ENCODE results near the gene GRID1.

Gene GRID1

DNA sequence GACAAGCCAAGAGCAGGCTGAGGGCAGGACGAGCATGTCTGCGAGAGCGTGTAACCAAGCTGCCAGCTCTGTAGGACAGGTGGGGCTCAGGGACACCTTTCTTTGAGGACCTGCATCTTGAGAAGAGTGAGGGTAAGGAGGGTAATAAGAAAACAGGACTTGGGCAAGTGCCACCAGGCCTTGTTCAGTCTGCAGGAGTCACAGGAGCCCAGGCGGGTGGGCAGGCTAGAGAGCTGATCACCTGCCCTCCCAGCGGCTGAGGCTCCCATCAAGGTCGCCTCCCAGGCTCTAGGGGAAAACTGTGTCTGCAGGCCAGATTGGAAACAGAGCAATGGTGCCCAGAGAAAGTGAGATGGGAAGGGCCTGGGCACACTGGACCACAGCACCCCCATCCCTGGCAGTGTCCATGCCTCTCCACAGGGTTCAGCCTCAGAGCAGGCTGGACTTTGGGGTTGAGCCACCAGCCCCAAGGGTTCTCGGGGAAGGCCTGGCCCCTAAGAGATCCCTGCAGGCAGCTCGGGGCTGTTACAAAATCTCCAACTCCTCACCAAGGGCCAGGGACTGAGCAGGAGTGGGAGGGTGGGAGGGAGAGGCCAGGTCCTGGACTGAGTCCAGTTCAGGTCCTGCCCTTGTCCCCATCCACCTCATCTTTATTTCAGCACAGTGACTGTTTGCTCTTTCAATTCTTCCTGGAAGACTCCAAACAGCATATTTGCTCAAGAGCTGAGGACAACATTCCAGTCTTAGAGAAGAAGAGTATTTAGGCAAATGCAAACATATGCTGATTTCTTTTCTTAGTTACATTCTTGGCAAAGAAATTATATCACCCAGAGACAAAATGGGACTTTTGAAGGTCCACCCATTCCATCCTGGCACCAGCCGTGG is 161.9 kb downstream of the GRID1 start:
- no peak for DNase-seq
- Histone ChIP-seq H4K91ac (ENCODE audit: low read length) (no peak overlapping the region), H3K9me3 (ENCODE audit: control insufficient read depth, low read length) (no peaks in the 10 kb centered on the region), H3K4me3 (ENCODE audit: insufficient read depth in 1 of 2, low read depth in 1 of 2, low read length in 2 of 2) (no peak overlapping the region), H3K4me2 (ENCODE audit: low read length, poor library complexity, severe bottlenecking) (no peak overlapping the region), H3K4ac (ENCODE audit: low read depth in 1 of 2, low read length in 2 of 2) (no peak overlapping the region), H2BK15ac (ENCODE audit: low read depth, poor library complexity, severe bottlenecking) (no peak overlapping the region), H2AFZ (ENCODE audit: low read depth, low read length) (no peak overlapping the region), H3K9ac (ENCODE audit: low read length) (no peak overlapping the region), H2BK5ac (ENCODE audit: low read depth, low read length, poor library complexity, severe bottlenecking) (no peak overlapping the region), H3K23ac (ENCODE audit: low read length in 2 of 2) (no peak overlapping the region), H3K27ac (ENCODE audit: low read length, poor library complexity, severe bottlenecking) (no peak overlapping the region), H2BK120ac (ENCODE audit: low read depth, low read length) (no peak overlapping the region), H4K8ac (ENCODE audit: low read length) (no peak overlapping the region), H3K36me3 (ENCODE audit: control insufficient read depth in 1 of 2, insufficient read depth in 2 of 2, low read depth in 1 of 2, low read length in 2 of 2) (no peaks in the 10 kb centered on the region), H3K14ac (ENCODE audit: low read length in 2 of 2) (no peak overlapping the region), H3K27me3 (ENCODE audit: control insufficient read depth in 1 of 2, insufficient read depth in 1 of 2, low read length in 2 of 2) (no peaks in the 10 kb centered on the region), H3K18ac (ENCODE audit: low read depth in 1 of 2, low read length in 2 of 2) (no peak overlapping the region), H3K79me1 (replicated peaks; ENCODE audit: low read length, poor library complexity, severe bottlenecking) (no peaks in the 10 kb centered on the region), H2AK5ac (ENCODE audit: low read length, severe bottlenecking) (no peak overlapping the region), H2BK12ac (ENCODE audit: low read length in 2 of 2) (no peak overlapping the region), H3K4me1 (ENCODE audit: control insufficient read depth, insufficient read depth, low read depth, low read length) (no peaks in the 10 kb centered on the region)
- 76% methylated on average over 7 of the region's 9 CpGs for WGBS

- Histone ChIP-seq H3K4me1 (ENCODE audit: control insufficient read depth, insufficient read depth, low read depth, low read length) (no peaks in the 10 kb centered on the region), H4K8ac (ENCODE audit: low read length) (no peak overlapping the region), H3K9ac (ENCODE audit: low read length) (no peak overlapping the region), H3K27me3 (ENCODE audit: control insufficient read depth in 1 of 2, insufficient read depth in 1 of 2, low read length in 2 of 2) (no peaks in the 10 kb centered on the region), H3K18ac (ENCODE audit: low read depth in 1 of 2, low read length in 2 of 2) (no peak overlapping the region), H3K27ac (ENCODE audit: low read length, poor library complexity, severe bottlenecking) (no peak overlapping the region), H4K91ac (ENCODE audit: low read length) (no peak overlapping the region), H3K14ac (ENCODE audit: low read length in 2 of 2) (no peak overlapping the region), H2AK5ac (ENCODE audit: low read length, severe bottlenecking) (no peak overlapping the region), H2BK12ac (ENCODE audit: low read length in 2 of 2) (no peak overlapping the region), H2AFZ (ENCODE audit: low read depth, low read length) (no peak overlapping the region), H3K4me2 (ENCODE audit: low read length, poor library complexity, severe bottlenecking) (no peak overlapping the region), H2BK15ac (ENCODE audit: low read depth, poor library complexity, severe bottlenecking) (no peak overlapping the region), H3K9me3 (ENCODE audit: control insufficient read depth, low read length) (no peaks in the 10 kb centered on the region), H2BK120ac (ENCODE audit: low read depth, low read length) (no peak overlapping the region), H3K4ac (ENCODE audit: low read depth in 1 of 2, low read length in 2 of 2) (no peak overlapping the region), H3K79me1 (replicated peaks; ENCODE audit: low read length, poor library complexity, severe bottlenecking) (no peaks in the 10 kb centered on the region), H3K4me3 (ENCODE audit: insufficient read depth in 1 of 2, low read depth in 1 of 2, low read length in 2 of 2) (no peak overlapping the region), H2BK5ac (ENCODE audit: low read depth, low read length, poor library complexity, severe bottlenecking) (no peak overlapping the region), H3K23ac (ENCODE audit: low read length in 2 of 2) (no peak overlapping the region), H3K36me3 (ENCODE audit: control insufficient read depth in 1 of 2, insufficient read depth in 2 of 2, low read depth in 1 of 2, low read length in 2 of 2) (no peaks in the 10 kb centered on the region)
- 35% methylated on average over 11 of the region's 11 CpGs for WGBS
- no peak for DNase-seq
Observed at GRCh38 chr10:86203162-86203905, 163.3 kb downstream of the GRID1 start.

GRCh38 chr10:86202226-86202735 is 164.3 kb downstream of the GRID1 start:
- Histone ChIP-seq H3K4ac (ENCODE audit: low read depth in 1 of 2, low read length in 2 of 2) (no peak overlapping the region), H2BK15ac (ENCODE audit: low read depth, poor library complexity, severe bottlenecking) (no peak overlapping the region), H3K4me2 (ENCODE audit: low read length, poor library complexity, severe bottlenecking) (no peak overlapping the region), H3K9ac (ENCODE audit: low read length) (no peak overlapping the region), H2BK120ac (ENCODE audit: low read depth, low read length) (no peak overlapping the region), H3K79me1 (replicated peaks; ENCODE audit: low read length, poor library complexity, severe bottlenecking) (no peaks in the 10 kb centered on the region), H2BK12ac (ENCODE audit: low read length in 2 of 2) (no peak overlapping the region), H4K8ac (ENCODE audit: low read length) (no peak overlapping the region), H2AK5ac (ENCODE audit: low read length, severe bottlenecking) (no peak overlapping the region), H3K23ac (ENCODE audit: low read length in 2 of 2) (no peak overlapping the region), H3K9me3 (ENCODE audit: control insufficient read depth, low read length) (no peaks in the 10 kb centered on the region), H2AFZ (ENCODE audit: low read depth, low read length) (no peak overlapping the region), H3K14ac (ENCODE audit: low read length in 2 of 2) (no peak overlapping the region), H3K27me3 (ENCODE audit: control insufficient read depth in 1 of 2, insufficient read depth in 1 of 2, low read length in 2 of 2) (no peaks in the 10 kb centered on the region), H3K4me1 (ENCODE audit: control insufficient read depth, insufficient read depth, low read depth, low read length) (no peaks in the 10 kb centered on the region), H4K91ac (ENCODE audit: low read length) (no peak overlapping the region), H2BK5ac (ENCODE audit: low read depth, low read length, poor library complexity, severe bottlenecking) (no peak overlapping the region), H3K18ac (ENCODE audit: low read depth in 1 of 2, low read length in 2 of 2) (no peak overlapping the region), H3K27ac (ENCODE audit: low read length, poor library complexity, severe bottlenecking) (no peak overlapping the region), H3K36me3 (ENCODE audit: control insufficient read depth in 1 of 2, insufficient read depth in 2 of 2, low read depth in 1 of 2, low read length in 2 of 2) (no peaks in the 10 kb centered on the region), H3K4me3 (ENCODE audit: insufficient read depth in 1 of 2, low read depth in 1 of 2, low read length in 2 of 2) (no peak overlapping the region)
- 67% methylated on average over 3 of the region's 5 CpGs for WGBS
- no peak for DNase-seq

GRCh38 chr10:86200867-86201266 is 165.7 kb downstream of the GRID1 start:
- Histone ChIP-seq H3K4ac (ENCODE audit: low read depth in 1 of 2, low read length in 2 of 2) (no peak overlapping the region), H3K27me3 (ENCODE audit: control insufficient read depth in 1 of 2, insufficient read depth in 1 of 2, low read length in 2 of 2) (no peaks in the 10 kb centered on the region), H3K9me3 (ENCODE audit: control insufficient read depth, low read length) (no peaks in the 10 kb centered on the region), H2BK12ac (ENCODE audit: low read length in 2 of 2) (no peak overlapping the region), H3K4me3 (ENCODE audit: insufficient read depth in 1 of 2, low read depth in 1 of 2, low read length in 2 of 2) (no peak overlapping the region), H4K8ac (ENCODE audit: low read length) (no peak overlapping the region), H3K9ac (ENCODE audit: low read length) (no peak overlapping the region), H3K4me1 (ENCODE audit: control insufficient read depth, insufficient read depth, low read depth, low read length) (no peaks in the 10 kb centered on the region), H3K14ac (ENCODE audit: low read length in 2 of 2) (no peak overlapping the region), H3K79me1 (replicated peaks; ENCODE audit: low read length, poor library complexity, severe bottlenecking) (no peaks in the 10 kb centered on the region), H2BK5ac (ENCODE audit: low read depth, low read length, poor library complexity, severe bottlenecking) (no peak overlapping the region), H3K36me3 (ENCODE audit: control insufficient read depth in 1 of 2, insufficient read depth in 2 of 2, low read depth in 1 of 2, low read length in 2 of 2) (no peaks in the 10 kb centered on the region), H3K23ac (ENCODE audit: low read length in 2 of 2) (no peak overlapping the region), H2AFZ (ENCODE audit: low read depth, low read length) (no peak overlapping the region), H2BK15ac (ENCODE audit: low read depth, poor library complexity, severe bottlenecking) (no peak overlapping the region), H2AK5ac (ENCODE audit: low read length, severe bottlenecking) (no peak overlapping the region), H4K91ac (ENCODE audit: low read length) (no peak overlapping the region), H3K4me2 (ENCODE audit: low read length, poor library complexity, severe bottlenecking) (no peak overlapping the region), H3K27ac (ENCODE audit: low read length, poor library complexity, severe bottlenecking) (no peak overlapping the region), H2BK120ac (ENCODE audit: low read depth, low read length) (no peak overlapping the region), H3K18ac (ENCODE audit: low read depth in 1 of 2, low read length in 2 of 2) (no peak overlapping the region)
- no peak for DNase-seq
- WGBS: 53% methylated on average over 1 of the region's 1 CpG

Measured in mesenchymal stem cell (in vitro differentiated cells and primary cell).